HCEC 1CT (cell line): Measurements from ENCODE around the gene SLC38A5.
"Not testable (repeated sequence)": the region's sequence is repeated elsewhere in the genome, so short reads cannot be mapped to it uniquely, and the experiment has no call there.

Experiments
- DNase-seq: peaks from one replicate; pipeline ENCODE4 v3.0.0-alpha.2; 2017

Gene SLC38A5

GRCh38 chrX:48470110-48470832 lies at the start of gene SLC38A5:
TSS of gene SLC38A5 (minus strand) at chrX:48470260. CDS start at chrX:48467924, 2,336 bp downstream.
- DNase-seq = no peak

GRCh38 chrX:48519481-48519880 lies 49.4 kb upstream of the SLC38A5 start:
- DNase-seq = not testable (repeated sequence)

GRCh38 chrX:48516987-48517386 lies 46.9 kb upstream of the SLC38A5 start:
- no peak for DNase-seq

- DNase-seq = no peak
Observed at GRCh38 chrX:48516285-48516684, 46.2 kb upstream of the SLC38A5 start.

GRCh38 chrX:48515842-48516241 lies 45.8 kb upstream of the SLC38A5 start:
- DNase-seq = no peak

GRCh38 chrX:48514868-48515460 lies 44.9 kb upstream of the SLC38A5 start:
- no peak for DNase-seq

- no peak for DNase-seq
Observed at GRCh38 chrX:48514126-48514806, 44.2 kb upstream of the SLC38A5 start.

GRCh38 chrX:48513670-48514069 lies 43.6 kb upstream of the SLC38A5 start:
- no peak for DNase-seq

- no peak for DNase-seq
Observed at GRCh38 chrX:48512371-48512935, 42.4 kb upstream of the SLC38A5 start.

- DNase-seq = no peak
Observed at GRCh38 chrX:48511560-48511959, 41.5 kb upstream of the SLC38A5 start.

- no peak for DNase-seq
Observed at GRCh38 chrX:48509619-48510018, 39.6 kb upstream of the SLC38A5 start.

- DNase-seq = no peak
Observed at GRCh38 chrX:48509245-48509590, 39.2 kb upstream of the SLC38A5 start.

- peak; percentile 64 for DNase-seq
Observed at GRCh38 chrX:48508400-48509244, 38.6 kb upstream of the SLC38A5 start, which contains the start of gene PORCN. TSS of gene PORCN (plus strand) at chrX:48508992. CDS start at chrX:48509821, 829 bp downstream.

GRCh38 chrX:48507246-48507645 lies 37.2 kb upstream of the SLC38A5 start:
- DNase-seq = no peak

GRCh38 chrX:48505481-48505880 lies 35.4 kb upstream of the SLC38A5 start:
- no peak for DNase-seq

GRCh38 chrX:48504261-48504660 lies 34.2 kb upstream of the SLC38A5 start:
- DNase-seq = no peak

GRCh38 chrX:48498374-48498809 lies 28.3 kb upstream of the SLC38A5 start:
- DNase-seq = peak; percentile 64

- DNase-seq = no peak
Observed at GRCh38 chrX:48497871-48498270, 27.8 kb upstream of the SLC38A5 start.

- peak; percentile 35 for DNase-seq
Observed at GRCh38 chrX:48496660-48497059, 26.6 kb upstream of the SLC38A5 start.

GRCh38 chrX:48493890-48494364 lies 23.9 kb upstream of the SLC38A5 start:
- peak; percentile 44 for DNase-seq

- peak; percentile 68 for DNase-seq
Observed at GRCh38 chrX:48492293-48492910, 22.3 kb upstream of the SLC38A5 start.

GRCh38 chrX:48491809-48492208 lies 21.7 kb upstream of the SLC38A5 start:
- DNase-seq = no peak
